GM19395 (cell line): ENCODE data around the gene SLC2A9.

Experiments used
- ATAC-seq: cut with Tn5 transposase; IDR thresholded peaks from one replicate; pipeline ENCODE4 v1.9.1; 2021; ENCODE audit warnings: mild to moderate bottlenecking, moderate library complexity; ENCODE audit not compliant: unreplicated experiment

The SLC2A9 gene

DNA sequence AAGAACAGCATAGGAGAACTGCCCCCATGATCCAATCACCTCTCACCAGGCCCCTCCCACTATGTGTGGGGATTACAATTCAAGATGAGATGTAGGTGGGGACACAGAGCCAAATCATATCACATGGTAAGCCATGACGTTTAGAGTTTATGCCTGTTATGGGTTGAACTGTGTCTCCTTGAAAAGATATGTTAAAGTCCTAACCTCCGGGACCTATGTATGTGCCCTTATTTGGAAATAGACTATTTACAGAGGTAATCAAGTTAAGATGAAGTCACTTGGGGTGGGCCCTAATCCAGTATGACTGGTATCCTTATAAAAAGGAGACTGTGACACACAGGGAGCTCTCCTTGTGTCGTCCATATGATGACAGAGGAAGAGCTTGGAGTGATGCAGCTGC lies 25.2 kb upstream of the SLC2A9 start:
- ATAC-seq: no peak

DNA sequence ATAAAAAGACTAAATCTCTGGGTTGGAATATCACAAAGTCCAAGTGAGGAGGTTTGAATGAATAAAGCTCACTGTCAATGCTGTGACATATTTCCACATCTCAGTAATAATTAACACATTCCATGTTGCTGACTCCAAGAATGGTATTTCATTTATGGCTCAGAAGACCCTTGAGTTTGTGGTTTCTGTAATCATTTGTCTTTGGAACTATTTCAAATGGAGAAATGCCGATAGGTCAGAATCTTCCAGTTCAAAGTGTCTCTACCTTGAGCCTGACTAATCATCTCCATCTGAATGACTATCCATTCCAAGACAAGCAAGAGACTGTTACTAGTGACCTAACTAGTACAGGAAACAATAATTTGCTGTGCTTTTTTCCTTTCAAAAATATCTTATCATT lies 24.2 kb upstream of the SLC2A9 start:
- ATAC-seq: no peak

DNA sequence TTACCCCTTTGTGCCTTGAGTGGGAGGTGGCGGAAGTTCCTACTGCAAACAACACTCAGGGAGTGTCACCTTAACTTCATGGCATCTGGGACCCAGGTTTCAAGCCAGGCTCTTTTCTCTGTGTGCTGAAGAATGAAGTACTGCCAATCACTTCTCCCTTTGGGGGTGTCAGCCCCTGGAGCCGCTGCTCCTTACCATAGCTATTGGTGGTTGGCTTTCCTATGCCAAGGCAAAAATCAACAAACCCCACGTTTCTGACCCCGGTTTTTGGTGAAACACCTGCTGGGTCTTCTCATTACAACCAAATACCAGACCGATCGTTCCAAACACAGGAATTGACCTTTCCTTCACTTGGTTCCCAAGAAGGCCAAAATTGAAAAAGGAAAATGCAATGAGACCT lies 19.7 kb upstream of the SLC2A9 start:
- no peak for ATAC-seq

DNA sequence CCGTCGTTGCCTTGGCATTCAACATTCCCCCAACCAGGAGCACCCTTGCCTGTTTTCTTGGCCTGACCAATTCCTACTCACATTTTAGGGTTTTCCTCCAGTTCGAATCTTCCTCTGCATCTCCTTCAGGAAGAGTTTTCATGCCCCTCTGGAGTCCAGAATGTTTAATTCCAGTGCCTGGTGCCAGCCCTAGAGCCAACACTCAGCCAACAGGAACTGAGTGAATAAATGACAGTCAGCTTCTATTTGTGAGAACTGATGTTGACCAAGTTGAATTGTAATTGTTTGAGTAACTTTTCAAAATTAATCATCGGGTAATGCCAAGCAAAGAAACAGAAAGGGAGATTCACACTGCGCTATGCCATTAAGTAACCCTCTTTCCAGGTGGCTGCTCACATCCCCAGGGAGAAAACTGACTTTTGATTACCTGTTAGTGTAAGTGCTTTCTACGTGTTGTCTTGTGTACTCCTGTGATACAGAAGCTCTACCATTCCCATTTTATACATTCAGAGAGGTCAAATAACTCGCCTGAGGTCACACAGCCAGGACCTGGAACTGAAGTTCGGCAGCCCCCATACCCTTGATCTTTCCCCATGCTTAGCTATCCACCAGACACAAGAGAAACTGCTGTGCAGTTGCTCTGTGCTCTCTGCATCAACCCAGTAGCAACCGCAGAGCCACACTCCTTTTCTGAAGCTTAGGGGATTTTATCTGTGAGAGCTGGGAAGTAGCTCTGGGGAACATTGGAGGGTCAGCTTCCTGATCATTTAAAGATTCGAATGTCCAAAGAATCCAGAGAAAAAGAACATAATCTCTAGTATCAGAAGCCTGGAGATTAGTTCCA lies 19.0 kb upstream of the SLC2A9 start:
- ATAC-seq: no peak

DNA sequence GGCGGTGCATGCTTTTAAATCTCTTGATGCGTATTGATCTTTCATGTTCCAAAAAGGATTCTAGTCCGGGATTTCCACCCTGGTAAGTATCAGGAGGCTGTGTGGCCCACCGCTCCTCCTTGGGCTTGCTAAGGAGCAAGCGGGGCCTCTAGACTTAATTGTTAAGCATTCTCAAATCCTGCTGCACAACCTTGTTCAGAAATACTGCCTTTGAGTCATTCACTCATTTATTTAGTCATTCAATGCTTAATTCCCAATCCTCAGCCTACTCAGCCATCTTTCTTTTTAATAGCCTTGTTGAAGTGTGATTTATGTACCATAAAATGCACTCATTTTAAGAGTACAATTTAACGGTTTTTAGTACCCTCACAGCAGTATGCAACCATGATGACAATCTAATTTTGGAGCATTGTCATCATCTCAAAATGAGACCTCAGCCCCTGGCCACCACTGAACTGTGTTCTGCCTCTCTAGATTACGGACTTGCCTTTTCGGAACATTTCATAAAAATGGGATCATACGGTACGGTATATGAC lies 15.6 kb upstream of the SLC2A9 start:
- no peak for ATAC-seq

DNA sequence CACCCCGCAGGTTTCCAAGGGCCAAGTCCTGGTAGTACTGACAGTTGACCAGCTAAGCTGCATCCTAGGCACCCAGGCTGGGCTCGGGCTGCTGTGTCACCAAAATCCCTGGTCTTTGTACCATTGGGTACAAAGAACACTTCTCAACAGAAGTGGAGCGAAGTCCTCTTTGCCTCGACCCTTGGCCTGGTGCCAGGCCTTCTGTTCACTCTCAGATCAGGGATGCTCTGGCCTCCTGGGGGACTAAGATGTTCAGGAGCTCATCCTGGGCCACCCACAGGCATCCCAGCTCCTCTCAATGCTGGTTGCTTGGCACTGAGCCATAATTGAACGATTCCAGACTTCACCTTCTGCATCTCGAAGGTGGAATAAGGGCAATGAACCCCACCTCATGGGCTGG lies 13.8 kb upstream of the SLC2A9 start:
- ATAC-seq: no peak

DNA sequence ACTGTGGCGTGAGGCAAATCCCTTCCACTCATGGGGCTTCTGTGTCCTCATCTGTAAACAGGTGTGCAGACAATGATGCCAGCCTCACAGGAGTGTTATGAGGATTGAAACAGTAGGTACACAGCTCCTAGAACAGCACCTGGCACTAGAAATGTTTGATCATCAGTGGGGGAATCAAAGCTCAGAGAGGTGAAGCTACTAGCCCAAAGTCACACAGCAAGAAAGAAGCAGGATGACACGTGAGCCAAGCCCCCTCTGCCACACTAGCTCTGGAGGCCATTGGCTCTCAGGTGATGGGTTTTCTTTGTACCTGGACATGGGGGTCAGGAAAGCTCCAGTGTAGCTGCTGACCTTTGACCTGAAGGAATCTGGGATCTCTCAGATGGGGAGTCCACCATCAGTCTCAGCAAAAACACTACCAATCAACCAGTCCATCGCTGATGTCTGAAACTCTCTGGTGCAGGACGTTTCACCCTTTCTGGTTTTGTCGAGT lies 13.4 kb upstream of the SLC2A9 start:
- no peak for ATAC-seq

DNA sequence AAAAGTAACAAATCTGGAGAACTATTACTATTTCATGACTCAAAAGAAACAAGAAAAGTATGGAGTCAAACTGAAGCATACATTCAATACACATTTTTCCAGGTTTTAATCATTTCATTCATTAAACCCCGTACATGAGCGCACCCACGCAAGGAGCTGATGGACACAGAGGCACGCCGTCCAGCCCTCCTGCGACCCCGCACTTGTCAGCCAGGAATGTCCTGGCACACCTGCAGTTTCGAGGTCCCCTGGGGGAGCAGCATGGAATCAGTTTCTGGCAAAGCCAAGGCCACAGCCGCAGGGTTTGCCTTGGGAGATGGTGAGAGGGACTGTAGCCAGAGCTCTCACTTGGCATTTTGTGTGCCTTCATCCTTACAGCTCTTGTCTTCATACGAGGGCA lies 12.8 kb upstream of the SLC2A9 start:
- ATAC-seq: no peak

DNA sequence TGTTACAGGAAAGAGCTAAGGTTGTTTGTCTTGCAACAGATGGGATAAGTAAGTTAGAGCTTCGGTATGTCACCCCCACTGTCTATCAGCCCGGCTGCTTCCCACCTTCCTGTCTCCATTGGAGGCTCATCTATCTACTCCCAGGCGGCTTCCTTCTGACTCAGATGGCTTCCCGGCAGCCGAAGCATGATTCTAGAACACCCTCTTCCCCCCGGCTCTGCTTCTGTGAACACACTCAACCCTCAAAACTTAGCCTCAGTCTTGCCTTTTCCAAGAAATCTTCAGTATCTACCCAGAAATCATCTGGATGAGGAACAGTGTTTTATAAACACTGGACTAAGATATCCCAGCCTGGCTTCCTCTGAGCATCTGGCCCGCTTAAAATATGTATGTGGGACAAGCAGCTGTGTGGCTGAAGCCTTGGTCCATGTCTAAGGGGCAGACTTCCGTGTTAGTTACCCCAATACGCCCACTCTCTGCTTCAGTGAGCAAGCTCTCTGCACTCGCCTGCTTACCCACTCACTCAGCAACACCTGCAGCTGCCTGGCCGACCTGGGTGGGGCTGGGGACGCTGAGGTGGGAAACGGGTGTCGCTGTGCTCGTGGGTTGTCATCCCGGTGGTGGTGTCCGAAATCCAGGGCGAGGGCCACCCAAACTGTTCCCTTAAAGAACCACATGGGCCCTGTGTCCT lies 12.0 kb upstream of the SLC2A9 start:
- ATAC-seq: no peak

DNA sequence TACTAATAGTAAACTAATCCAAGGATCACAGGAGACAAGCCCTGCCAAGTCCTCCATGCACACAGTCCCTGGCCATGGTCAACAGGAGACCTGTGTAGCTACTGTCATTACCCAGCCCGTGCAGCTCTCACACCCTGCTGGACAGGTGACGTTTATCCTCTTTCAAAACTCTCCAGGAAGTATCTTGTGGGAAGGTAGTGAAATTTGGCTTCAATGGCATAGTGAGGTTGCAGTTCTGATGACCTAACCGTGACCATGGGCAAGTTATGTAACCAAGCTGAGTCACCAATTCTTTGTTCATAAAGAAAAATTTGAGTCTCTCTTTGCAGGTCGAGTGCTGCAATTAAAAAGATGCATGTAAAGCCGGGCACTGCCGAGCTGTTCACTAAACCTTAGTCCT lies 11.3 kb upstream of the SLC2A9 start:
- ATAC-seq: no peak

DNA sequence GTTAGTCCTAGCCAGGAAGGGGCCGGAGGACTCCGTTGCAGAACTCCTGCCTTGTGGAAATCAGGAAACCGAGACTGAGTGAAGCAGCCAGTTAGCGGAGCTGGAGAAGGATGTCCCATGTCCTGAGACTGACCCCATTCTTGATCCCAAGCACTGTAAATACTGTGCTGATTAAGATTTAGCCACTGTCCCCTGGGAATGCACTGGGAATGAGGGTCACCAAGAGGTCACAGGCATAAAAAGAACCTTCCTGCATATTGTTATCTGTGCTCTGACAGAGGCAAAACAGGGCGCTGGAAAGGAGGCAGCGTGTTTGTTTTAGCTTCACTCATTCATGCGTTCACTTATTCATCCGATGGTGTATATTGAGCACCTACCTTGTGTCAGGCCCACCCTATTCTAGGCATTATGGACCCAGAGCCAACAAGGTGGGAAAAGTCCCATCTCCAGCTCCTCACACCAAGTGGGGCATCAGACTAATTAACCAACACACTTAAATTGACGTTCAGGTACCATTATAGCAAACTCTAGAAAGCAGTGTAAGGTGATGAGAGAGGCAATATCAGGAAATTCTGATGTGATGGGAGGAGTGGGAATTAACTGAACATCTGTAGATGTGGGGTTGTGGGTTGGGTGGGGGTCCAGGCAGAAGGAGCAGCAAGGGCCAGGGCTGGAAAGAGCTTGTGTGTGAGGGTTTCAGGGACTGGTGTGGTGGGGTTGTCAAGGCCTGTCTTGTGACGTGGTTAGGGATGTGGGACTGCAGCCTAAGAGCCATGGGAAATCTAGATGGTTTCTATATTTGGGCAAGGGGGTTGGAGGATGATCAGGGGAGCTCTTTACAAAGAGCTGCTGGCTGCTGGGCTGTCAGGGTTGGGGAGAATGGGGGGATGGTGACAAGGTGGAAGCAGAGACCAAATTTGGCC lies 10.6 kb upstream of the SLC2A9 start:
- no peak for ATAC-seq

DNA sequence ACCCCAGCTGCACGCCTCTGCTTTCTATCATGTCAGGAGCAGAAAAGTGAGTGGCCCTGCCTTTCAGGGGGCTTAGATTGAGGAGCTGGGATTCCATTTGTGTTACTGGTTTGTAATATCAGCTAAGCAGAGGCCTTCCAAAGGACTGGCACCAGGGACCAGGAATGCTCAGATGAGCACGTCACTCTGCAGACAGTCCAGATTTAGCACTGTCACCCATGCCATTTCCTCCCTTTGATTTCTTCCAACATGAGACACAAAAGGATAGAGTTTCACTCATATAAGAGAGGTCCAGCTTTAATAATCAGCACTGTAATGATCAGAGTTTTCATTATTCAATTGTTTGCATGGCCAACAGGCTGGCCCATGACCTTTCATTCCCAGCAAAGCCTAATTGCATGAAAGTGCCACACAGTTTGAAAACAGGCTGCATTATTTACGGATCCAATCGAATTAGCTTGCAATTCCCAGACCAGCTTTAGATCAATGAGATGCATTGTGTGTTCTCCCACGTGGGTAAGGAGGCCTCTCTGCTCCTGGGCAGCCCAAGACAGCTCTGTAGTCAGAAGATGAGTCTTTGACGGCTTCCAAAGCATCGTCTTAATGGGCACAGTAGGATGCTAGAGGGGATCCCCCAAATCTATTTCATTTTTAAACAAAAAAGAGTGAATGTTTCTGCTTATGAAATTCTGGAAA lies 9.8 kb upstream of the SLC2A9 start:
- no peak for ATAC-seq

DNA sequence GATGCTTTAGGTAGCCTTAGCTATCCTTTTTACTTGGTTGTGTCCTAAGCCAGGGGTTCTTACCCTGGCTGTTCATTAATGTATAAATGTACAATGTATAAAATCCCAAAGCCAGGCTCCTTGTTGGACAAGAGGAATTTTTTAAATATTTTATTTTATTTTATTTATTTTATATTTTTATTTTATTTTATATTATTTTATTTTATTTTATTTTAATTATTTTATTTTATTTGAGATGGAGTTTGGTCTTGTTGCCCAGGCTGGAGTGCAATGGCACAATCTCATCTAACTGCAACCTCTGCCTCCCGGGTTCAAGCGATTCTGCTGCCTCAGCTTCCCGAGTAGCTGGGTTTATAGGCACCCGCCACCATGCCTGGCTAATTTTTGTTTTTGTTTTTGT lies 8.1 kb upstream of the SLC2A9 start:
- no peak for ATAC-seq

DNA sequence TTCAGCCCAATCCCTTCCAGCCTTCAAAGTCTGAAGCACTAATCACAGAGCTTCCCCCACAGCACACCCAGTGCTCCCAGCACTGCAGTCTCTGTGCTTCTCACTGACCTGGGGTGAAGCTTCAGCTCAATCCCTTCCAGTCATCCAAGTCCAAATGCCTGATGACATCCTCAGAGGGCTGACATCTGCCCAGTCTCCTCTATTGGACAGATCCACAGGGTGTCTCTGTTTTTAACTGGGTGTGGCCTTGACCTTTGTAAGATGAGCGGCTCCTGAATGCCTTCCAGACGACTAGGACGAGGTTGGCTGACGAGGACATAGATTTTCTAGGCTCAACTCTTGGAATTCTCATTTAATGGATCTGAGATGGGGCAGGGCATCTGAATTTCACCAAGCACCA lies 7.6 kb upstream of the SLC2A9 start:
- ATAC-seq: no peak

DNA sequence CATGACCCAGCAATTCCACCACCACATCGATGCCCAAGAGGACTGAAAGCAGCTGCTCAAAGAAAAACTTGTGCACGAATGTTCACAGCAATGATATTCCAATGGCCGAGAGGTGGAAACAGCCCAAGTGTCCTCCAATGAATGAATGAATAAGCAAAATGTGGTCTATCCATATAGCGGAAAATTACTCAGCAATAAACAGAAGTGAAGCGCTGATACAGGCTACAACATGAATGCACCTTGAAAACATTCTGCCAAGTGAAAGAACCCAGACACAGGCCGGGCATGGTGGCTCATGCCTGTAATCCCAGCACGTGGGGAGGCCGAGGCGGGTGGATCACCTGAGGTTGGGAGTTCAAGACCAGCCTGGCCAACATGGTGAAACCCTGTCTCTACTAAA lies 5.2 kb upstream of the SLC2A9 start:
- ATAC-seq: no peak

DNA sequence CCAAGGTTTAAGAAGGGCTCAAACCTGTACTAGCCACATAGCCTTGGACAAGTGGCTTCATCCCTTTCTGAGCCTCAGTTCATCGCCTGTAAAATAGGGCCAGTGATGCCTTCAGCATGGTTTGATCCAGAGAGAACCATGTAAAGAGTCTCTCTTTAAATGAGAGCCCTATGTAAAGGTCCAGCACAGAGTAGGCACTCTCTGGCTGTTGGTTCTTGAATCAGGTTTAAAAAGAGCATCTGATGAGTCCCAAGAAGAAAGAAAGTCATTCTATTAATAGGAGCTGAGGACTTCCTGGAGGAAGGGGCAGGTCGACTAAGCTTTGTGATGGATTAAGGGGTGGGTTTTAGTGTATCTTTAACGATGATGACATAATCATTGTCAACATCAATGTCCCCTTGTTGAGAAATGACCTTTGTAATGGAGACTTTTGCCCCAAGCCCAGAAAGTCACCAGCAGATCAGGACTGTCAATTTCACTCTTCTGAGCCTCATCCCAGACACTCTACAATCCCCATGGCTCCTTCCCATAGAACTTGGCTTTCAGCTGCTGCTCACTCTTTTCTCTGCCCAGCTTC lies 4.0 kb upstream of the SLC2A9 start:
- no peak for ATAC-seq

DNA sequence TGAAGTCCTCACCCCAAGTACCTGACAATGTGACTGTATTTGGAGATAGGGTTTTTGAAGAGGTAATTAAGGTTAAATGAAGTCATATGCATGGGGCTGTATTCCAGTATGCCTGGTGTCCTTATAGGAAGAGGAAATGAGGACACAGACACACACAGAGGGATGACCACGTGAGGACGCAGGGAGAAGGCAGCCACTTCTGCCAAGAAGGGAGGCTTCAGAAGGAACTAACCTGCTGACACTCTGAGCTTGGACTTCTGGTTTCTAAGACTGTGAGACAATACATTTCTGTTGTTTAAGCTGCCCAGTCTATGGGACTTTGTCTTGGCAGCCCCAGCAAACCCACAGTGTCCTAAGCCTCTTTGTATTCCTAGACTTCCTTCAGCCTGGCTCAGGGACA lies 3.0 kb upstream of the SLC2A9 start:
- ATAC-seq: no peak

DNA sequence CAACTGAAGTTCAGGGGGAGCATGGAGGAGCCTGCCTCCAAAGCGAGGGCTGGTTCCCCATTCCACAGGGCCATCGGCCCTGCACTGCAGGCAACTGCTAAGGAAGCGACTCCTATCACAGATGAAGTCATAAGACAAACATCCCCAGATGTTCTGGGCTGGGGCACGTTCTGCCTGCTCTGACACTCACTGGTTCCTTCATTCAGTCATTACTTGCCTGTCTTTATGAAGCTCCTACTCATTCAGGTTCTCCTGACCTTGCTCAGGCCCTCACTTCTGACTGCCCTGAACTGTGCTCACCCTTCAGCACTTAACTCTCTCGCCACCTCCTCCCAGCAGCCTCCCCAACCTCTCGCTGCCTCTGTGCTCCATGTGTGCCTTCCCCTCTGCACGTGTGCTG lies 2.5 kb upstream of the SLC2A9 start:
- ATAC-seq: no peak

DNA sequence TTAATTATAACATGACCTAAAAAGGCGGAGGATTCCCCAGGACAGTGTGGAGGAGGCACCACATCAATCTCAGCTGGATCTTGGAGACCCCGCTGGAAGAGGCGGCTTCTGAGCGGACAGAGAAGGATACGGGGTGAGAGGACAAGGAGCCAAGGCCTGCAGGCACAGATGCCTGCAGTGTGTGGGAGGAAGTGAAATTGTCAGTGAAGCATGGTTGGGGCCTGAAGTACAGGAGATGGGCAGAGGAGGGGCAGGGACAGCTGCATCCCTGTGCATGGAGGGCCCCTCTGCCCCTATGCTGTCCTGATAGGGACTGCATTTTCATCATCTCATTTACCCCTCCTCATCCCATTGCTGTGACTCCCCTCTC lies 1.7 kb upstream of the SLC2A9 start:
- ATAC-seq: no peak

DNA sequence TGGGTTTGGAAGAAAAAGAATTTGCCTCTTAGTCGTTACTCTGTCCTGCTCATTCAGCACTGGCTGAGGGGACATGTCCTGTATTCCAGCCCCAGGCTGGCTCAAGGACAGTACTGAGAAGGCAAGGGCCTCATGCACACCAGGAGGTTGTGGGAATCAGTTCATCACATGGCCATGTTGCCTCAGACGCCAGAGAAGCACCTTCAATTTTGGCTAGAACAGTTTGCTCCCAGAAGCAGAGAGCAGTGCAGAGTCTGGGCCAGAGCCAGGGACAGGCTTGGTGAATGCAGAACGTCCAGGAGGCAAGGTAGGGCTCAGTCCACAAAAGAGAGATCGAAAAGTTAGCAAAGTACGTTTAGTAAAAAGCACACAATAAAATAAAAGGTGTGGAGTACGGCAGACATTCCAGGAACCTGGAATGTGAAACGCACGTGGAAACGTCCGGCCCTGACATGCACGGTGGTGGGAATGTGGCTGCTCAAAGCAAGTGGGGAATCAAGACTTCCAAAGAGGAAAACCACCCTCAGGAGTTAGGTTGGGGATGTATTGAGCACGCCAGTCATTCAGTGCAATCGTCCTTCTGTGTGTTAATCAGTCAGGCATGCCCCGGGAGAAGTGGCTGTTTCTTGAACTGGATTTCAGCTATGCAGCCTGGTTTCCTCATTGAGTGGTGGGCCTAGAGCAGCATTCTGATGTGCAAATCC lies 1.2 kb upstream of the SLC2A9 start:
- ATAC-seq: no peak
